Fibroblast of villous mesenchyme (primary cell): ENCODE measurements around the gene HTT. TPM values are rescaled to one million over a fixed set of nuclear protein-coding genes. Genes with fewer than 3 reads are reported as not detected.
A peak's percentile ranks its signal among the peaks of the same experiment; 100 is the strongest.
"Not testable (repeated sequence)": the region's sequence is repeated elsewhere in the genome, so short reads cannot be mapped to it uniquely, and the experiment has no call there.

Source experiments
- DNase-seq: peaks from one replicate; pipeline ENCODE4 v3.0.0-alpha.2; 2010; ENCODE audit warnings: low read depth
- H3K4me3 ChIP-seq: 2 replicates; pipeline ENCODE4 v1.5.1; 2011; ENCODE audit warnings: low read depth, mild to moderate bottlenecking, low read length
- CTCF ChIP-seq: IDR thresholded peaks from 2 replicates; pipeline ENCODE4 v1.5.1; 2012; ENCODE audit warnings: low read depth, mild to moderate bottlenecking, low read length; ENCODE audit not compliant: insufficient read depth
- total RNA-seq: library from RNA; depleted of rRNA; stranded (reverse); fragments of >200 nt; gene quantifications from 2 replicates; pipeline ENCODE4 v1.2.3, GENCODE V29; 2012

The HTT gene
- total RNA-seq, 1 donor, result 65.2 TPM

GRCh38 chr4:3137908-3138307, 63.4 kb downstream of the HTT start:
- no peak for TF ChIP-seq CTCF
- peak overlapping the region; percentile 31 for H3K4me3 ChIP-seq
- DNase-seq, result no peak

- TF ChIP-seq CTCF, result peak; percentile 17
- no peak overlapping the region for H3K4me3 ChIP-seq
- DNase-seq, result peak; percentile 22
Measured at GRCh38 chr4:3145234-3145924, 70.9 kb downstream of the HTT start.

GRCh38 chr4:3148926-3149325, 74.4 kb downstream of the HTT start:
- no peak overlapping the region for H3K4me3 ChIP-seq
- no peak for TF ChIP-seq CTCF
- no peak for DNase-seq

- H3K4me3 ChIP-seq, DNase-seq: not testable (repeated sequence)
Measured at GRCh38 chr4:3151238-3151637, 76.8 kb downstream of the HTT start.

GRCh38 chr4:3157366-3157765, 82.9 kb downstream of the HTT start:
- no peak overlapping the region for H3K4me3 ChIP-seq
- DNase-seq, result no peak
- TF ChIP-seq CTCF, result no peak

- H3K4me3 ChIP-seq, result no peak overlapping the region
- TF ChIP-seq CTCF, result no peak
- DNase-seq, result no peak
Measured at GRCh38 chr4:3158841-3159240, 84.4 kb downstream of the HTT start.

GRCh38 chr4:3160438-3160837, 86.0 kb downstream of the HTT start:
- H3K4me3 ChIP-seq, result no peak overlapping the region
- DNase-seq, result no peak
- TF ChIP-seq CTCF, result no peak

- not testable (repeated sequence) for DNase-seq, H3K4me3 ChIP-seq
Measured at GRCh38 chr4:3161044-3161443, 86.6 kb downstream of the HTT start.

GRCh38 chr4:3166434-3166833, 92.0 kb downstream of the HTT start:
- H3K4me3 ChIP-seq, DNase-seq: not testable (repeated sequence)
